GM18505 (cell line): Measurements from ENCODE around the gene RNF17.

Experiments used
- ATAC-seq: cut with Tn5 transposase; IDR thresholded peaks from one replicate; pipeline ENCODE4 v1.9.1; 2021; ENCODE audit not compliant: unreplicated experiment
- POLR2A ChIP-seq: IDR thresholded peaks from 4 replicates; pipeline ENCODE4 v1.6.1; 2011; ENCODE audit warnings: borderline replicate concordance; ENCODE audit not compliant: insufficient read depth, insufficient read length; ENCODE audit errors: extremely low read depth

The RNF17 gene

GRCh38 chr13:24763596-24764275 lies at the start of gene RNF17:
RNF17 (plus strand) TSS chr13:24764169; CDS start chr13:24764204, 35 bp downstream.
- ATAC-seq, result no peak
- no peak for TF ChIP-seq POLR2A

DNA sequence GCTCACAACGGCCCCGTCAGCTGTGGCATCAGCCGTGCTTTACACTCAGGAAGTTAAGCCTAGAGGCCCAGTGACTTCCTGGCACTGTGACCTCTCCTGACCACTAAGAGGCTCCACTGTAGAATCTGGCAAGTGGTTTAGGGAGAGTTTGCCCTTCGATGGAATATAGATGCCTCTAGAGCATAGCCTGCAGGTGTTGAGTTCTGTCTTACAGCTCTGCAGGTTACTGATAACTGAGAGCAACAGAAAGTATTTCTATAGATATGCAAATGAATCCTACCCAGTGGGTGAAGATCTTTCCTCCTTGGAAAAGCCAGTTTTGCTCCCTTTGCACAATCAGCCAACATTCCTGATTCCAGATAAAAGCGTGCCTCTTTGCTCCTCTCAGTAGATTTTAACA lies 48.0 kb upstream of the RNF17 start:
- TF ChIP-seq POLR2A, result no peak
- ATAC-seq, result no peak

DNA sequence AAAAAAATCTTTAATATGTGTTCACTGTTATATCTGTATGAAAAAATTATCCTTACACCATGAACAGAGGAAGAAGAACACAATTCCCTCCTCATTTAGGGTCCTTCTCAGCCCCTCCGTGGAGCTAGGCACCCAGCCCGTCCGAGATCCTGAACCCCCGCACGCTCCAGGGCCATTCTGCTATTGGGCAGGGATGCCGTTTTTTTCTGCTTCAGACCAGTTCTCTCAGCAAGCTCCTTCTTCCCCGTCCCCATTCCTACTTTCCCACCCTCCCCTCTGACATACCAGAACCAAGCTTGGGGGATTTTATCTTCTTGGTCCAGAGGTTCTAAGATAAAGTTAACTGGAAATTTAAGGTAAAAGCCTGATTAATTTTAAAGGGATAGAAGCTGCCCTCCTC lies 47.5 kb upstream of the RNF17 start:
- ATAC-seq, result no peak
- no peak for TF ChIP-seq POLR2A

DNA sequence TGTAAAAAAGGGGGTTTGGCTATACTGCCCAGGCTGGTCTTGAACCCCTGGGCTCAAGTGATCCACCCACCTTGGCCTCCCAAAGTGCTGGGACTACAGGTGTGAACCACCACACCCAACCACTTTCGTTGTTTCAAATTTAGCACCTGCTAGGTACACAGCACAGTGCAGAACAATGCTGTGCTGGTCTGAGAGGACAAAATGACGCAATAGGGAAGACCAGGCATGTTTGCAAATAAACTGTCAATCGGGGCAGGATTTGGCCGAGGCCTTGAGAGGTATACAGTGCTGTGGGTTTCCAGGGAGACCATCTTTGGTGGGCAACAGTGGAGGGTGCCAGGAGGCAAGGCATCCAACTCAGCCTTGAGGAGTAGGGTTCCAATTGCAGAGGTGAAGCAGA lies 46.8 kb upstream of the RNF17 start:
- ATAC-seq, result no peak
- no peak for TF ChIP-seq POLR2A

- TF ChIP-seq POLR2A, result no peak
- no peak for ATAC-seq
These were observed 45.6 kb upstream of the RNF17 start for GRCh38 chr13:24718192-24718965.

DNA sequence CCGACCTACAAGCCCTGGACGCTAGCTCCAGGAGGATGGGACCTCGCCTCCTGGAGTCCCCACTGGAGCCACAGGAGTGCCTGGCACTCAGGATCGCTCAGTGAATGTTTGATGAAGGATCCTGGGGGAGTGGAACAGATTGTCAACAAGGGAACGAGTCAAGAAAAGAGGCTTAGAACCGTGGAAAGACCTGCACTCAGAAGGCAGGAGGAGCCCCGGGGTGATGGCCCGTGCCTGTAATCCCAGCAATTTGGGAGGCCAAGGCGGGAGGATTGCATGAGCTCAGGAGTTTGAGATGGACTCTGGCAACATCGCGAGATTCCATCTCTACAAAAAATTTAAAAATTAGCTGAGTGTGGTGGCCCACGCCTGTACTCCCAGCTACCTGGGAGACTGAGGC lies 44.8 kb upstream of the RNF17 start:
- TF ChIP-seq POLR2A, result no peak
- no peak for ATAC-seq

GRCh38 chr13:24723206-24723605 lies 40.8 kb upstream of the RNF17 start:
- no peak for ATAC-seq
- no peak for TF ChIP-seq POLR2A

DNA sequence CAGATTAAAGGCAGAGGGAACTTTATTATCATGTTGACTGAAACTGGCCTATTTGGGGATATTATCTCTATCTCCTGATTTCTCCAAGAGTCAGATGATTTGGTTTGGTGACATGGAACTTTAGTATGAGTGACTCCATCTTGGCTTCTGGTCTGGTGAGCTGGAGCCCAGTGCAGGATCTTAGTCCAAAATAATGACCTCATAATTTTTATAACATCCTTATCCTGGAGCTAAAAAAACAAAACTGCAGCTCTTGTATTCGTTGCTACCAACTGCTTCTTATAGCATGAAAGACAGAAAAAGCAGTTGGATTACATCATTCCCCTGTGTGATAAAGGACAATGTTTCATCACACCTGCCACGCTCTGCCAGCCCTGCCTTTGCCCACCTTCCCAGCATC lies 39.3 kb upstream of the RNF17 start:
- no peak for TF ChIP-seq POLR2A
- ATAC-seq, result no peak

DNA sequence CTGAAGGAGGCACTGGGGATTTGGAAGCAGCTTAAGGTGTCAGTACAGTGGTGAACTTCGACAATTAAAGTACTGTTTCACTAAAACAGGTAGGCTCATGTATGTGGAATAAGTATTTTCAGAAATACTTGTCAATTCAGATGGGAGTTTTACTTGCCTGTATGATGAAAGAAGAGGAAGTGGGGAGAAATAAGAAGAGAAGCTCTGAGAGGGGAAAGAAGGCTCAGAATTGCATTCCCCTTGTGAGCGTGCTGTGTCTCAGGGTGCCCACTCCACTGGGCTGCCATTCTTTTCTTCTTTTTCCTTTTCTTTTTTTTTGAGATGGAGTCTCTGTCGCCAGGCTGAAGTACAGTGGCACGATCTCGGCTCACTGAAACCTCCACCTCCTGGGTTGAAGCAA lies 38.6 kb upstream of the RNF17 start:
- ATAC-seq, result no peak
- no peak for TF ChIP-seq POLR2A

GRCh38 chr13:24727731-24728601 lies 36.0 kb upstream of the RNF17 start:
- no peak for TF ChIP-seq POLR2A
- peak; percentile 84 for ATAC-seq

DNA sequence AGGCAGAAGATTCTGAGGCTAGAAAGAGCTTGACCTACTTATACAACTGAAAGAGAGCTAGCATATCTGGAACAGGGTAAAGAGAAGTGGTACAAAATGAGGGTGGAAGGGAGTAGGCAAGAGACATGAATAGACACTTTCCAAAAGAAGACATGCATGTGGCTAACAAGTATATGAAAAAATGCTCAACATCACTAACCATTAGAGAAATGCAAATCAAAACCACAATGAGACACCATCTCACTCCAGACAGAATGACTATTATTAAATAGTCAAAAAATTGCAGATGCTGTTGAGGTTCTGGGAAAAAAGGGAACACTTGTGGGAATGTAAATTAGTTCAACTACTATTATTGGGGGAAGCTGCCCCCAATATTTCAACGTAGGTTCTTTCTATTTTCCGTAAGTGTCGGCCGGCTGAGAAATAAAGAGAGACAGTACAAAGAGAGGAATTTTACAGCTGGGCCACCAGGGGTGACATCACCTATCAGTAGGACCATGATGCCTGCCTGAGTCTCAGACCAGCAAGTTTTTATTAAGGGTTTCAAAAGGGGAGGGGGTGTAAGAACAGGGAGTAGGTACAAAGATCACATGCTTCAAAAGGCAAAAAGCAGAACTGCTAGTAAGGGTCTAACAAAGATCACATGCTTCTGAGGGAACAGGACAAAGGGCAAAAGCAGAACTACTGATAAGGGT lies 32.9 kb upstream of the RNF17 start:
- peak; percentile 60 for ATAC-seq

DNA sequence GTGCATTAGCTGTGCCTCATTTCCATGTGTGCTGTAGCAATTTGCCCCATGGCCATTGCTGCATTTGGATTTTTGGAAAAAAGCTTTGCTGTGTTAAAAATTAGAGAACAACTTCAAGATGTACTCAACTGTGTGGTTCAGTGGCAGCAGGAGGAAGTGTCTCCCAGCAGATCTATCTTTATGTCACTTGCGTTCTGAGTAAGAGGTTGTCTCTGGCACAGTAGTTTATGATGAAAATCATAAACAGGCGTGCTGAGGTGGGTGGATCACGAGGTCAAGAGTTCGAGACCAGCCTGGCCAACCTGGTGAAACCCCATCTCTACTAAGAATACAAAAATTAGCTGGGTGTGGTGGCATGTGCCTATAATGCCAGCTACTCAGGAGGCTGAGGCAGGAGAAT lies 29.0 kb upstream of the RNF17 start:
- ATAC-seq, result no peak
- TF ChIP-seq POLR2A, result no peak

DNA sequence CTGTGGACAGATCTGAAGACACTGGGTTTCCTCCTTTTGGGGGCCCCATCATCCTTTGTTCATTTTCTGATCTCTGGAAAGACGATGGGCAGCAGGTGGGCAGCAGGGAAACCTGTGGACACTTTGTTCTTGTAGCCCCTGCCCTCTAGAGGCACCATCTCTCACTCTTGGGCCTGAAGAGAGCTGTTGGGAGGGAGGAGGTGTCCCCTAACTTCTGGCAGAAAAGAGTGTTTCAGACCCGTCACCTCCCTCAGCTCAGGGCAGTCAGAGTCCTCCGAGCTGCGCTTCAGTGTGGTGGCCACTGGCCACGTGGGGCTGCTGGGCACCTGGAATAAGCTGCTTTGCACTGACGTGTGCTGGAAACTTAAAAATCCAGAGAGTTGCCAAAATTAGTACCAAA lies 26.9 kb upstream of the RNF17 start:
- no peak for ATAC-seq
- TF ChIP-seq POLR2A, result no peak
